HG02852 (cell line): ENCODE data around the gene KRT12.

Experiments
- ATAC-seq: cut with Tn5 transposase; IDR thresholded peaks from one replicate; pipeline ENCODE4 v1.9.1; 2021; ENCODE audit warnings: mild to moderate bottlenecking, moderate library complexity; ENCODE audit not compliant: unreplicated experiment

KRT12 gene

DNA sequence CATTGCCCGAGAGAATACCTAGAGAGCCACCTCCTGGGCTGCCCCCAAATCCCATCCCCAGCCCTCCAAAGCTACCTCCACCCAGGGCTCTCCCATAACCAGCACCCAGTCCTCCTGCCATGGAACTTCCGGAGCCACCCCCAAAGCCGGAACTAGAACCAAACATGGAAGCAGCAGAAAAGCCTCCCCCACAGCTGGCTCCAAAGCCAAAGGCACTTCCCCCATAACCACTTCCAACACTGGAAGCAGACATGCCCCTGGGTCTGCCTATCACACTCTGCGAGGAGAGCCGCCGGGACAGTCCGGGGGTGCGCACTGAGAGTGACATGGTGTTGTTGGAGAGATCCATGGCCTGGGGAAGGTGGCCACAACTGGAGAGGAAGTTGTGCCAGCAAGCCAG is at the start of gene KRT12:
Gene KRT12 (minus strand): TSS at position 386 of the 400 bp plus-strand sequence. CDS start 37 bp downstream, at position 349.
- no peak for ATAC-seq

DNA sequence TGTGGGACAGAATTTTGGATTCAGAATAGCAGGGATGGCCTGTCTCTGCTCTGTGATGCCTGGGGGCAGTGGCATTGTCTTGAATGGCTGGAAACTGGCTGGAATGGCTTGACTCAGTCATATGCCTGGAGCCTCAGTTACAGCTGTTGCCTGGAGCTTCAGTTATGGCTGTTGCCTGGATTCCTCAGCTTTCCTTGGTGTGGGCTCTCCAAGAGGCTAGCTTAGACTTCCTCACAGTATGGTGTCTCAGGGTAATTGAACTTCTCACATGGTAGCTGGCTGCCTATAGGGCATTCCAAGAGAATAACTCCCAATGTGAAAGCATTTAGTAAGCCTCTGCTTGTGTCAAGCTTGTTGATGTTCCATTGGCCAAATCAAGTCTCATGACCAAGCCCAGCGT is 49.3 kb upstream of the KRT12 start:
- no peak for ATAC-seq

DNA sequence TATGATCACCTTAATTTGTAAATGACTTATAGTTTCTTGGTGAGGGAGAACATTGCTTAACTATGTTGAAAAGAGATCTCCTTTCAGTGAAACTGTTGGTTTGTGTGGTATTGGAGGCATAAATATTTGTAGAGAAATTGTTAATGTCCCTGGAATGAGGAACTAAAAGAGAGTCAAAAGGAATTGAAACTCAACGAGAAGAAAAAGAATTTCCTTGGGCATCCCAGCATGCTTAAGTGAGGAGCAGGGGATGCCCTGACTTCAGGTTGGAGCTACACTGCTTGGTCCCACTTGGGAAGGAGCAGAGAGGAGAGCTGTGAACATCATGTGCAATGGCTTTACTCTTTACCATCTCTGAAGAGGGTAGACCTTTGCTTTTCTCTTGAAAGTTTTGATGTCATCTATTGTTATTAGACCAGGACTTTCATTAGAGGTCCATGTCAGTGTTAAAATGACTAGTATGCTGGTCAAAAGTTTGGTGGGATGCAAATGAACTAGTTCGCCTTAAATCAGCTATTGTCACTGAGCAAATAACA is 48.8 kb upstream of the KRT12 start:
- ATAC-seq = peak; percentile 55

DNA sequence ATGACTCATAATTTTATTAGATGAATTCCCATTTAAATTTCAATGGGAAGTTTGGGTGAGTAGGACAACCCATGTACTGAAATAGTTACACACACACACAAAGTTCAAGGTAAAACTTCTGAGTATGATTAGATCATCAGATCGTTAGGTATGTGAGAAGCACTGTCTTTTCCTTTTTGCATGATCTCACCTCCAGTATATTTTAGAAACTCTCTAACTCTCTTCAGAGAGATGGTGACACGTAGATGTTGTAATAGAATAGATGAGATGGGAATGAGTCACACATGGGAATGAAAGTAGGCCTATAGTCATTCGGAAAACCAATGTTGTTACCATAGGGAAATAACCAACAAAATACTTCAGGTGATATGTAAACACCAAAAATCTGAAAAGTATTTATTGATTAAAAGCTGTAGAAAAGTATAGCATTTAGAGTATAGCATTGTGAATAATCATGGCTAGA is 48.2 kb upstream of the KRT12 start:
- ATAC-seq = peak; percentile 70

DNA sequence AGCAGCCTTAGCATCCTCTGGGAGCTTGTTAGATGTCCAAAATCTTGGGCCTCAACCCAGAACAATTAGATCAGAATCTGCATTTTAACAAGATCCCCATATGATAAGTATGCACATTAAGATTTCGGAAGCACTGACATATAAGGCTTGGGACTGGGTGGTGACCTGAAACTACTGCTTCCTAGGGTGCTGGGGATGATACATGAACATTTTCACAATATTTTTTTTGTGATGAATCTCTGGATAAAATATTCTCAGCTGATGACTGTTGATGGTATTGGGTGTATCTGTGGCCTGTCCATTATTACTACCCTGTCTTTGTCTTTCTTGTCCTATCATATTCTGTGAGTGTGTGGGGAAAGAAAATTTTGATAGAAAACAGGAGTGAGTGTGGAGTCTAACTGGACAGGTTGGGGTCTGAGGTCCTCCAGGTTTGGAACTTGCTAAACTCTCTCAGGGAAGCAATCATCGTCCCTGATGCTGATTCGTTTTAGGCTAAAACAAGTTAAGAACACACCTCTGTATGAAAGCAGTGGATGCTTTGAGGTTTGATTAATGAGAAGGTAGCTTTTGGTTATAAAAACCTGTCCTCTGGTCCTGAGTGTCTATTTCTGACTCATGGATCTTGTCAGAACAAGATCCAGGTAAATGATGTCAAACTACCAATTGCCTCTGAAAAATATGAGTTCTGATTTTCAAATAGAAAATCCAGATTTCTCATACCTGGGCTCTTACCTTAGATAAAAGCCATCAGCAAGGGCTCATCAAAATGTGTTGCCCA is 47.2 kb upstream of the KRT12 start:
- no peak for ATAC-seq

DNA sequence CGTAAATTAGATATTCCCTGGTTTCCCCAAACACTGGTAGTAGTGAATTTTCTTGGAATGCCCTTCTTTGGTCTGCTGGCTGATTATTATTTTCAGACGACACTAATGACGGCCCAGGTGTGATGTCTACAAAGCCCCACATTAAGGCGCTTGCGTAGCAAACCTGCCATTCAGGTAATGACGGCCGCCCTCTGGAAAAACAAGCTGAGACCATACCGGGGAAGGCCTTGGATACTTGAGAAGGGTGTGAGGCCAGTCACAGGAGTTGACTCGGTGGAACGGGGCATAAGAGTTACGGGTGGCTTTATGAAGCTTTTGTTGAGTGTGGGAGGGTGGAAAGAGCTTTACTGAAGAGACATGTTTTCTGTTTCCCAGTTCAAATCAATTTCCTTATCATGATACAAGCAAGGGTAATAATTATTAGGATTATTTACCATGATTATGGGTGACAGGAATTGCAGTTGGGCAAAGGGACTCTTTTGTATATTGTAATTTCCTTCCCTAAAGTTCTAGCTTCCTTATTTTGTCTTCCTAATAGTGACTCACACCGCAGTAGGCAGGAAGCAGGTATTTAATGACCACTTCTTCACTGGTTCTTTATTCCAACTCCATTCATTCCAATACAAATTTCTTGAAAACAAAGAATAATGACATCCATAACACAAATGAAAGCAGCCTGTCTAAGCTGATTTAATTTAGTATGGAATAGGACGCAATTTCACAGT is 45.6 kb upstream of the KRT12 start:
- ATAC-seq = no peak

DNA sequence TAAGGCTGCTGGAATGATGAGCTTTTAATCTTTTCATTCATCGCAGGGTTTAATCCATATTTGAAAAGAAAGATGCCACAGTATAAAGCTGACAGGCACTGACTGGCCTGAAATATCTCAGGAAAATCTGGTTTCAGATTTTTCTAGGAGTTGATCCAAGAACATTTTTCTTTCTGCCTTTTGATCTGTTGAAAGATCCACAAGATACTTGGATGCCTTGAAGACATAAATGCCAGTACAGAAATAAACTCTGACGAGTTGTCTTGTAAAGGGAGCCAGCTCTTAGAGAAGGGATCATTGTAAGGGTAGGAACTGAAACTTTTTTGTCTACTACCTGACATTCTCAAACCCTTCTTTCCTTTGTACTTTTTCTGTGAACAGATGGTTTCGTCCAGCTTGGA is 43.4 kb upstream of the KRT12 start:
- ATAC-seq = no peak

DNA sequence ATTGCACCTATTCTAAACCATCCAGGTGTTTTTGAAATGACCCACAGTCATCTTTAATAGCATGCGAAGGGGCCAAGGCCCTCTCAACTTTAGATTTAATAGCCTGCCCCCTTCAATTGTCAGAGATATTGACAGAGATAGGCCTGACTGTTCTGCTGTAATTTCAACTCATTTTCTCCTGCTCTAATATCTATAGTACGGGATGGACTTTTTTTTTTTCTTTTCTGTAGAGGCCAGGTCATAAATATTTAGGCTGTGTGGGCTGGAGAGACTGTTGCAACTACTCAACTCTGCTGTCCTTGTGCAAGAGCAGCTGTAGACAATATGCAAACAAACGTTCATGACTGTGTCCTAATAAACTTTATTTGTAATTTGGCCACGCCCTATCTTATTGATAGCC is 42.7 kb upstream of the KRT12 start:
- no peak for ATAC-seq

DNA sequence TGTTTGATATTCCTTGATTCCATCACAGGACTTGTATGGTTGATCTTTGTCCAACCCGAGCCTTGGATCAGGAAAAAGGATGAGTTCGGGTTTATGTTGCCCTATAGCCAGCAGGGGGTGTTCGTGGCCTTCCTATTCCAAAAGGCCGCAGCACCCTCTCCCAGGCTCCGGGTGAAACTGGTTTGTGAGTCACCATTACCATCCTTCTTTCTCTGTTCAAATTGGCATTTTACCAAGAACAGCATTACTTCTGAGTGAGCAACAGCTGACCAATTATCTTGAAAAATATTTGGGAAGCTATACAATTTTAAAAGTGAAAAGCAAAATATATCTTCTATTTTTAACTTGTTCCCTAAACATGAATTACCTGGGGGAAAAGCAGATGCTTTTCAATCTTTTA is 42.3 kb upstream of the KRT12 start:
- no peak for ATAC-seq

DNA sequence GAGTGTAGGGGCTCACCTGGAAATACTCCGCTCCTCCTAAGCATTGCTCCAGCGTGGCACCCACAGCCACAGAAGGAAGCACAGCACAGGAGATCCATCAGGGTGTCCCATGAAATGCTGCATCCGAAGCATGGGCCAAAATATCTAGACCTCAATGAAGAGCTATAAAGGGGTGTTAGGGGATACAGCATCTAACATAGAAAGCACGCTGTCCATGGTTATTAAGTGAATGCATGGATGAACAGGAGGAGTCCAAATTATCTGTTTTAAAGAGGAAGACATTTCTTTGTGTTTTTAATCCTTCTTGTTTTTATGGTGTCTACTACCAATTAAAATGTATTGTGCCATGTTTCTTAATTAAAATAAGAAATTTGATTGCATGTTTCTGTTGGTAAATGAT is 39.6 kb upstream of the KRT12 start:
- ATAC-seq = no peak

DNA sequence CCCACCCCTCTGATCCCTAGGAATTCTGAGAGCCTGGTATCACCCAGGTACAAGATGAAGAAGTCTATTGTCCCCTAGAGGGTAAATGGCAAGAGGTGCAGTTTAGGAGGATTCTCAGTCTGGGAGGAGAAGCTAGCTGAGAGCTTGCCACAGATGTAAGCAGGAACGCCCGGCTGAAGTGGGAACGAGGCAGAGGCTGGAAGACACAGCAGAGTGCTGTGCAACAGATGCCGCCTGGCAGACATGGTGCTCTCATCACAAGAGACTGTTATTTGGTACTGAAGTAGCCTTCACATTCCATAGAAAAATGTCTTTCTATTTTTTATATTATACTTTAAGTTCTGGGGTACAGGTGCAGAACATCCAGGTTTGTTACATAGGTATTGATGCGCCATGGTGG is 38.3 kb upstream of the KRT12 start:
- ATAC-seq = no peak

DNA sequence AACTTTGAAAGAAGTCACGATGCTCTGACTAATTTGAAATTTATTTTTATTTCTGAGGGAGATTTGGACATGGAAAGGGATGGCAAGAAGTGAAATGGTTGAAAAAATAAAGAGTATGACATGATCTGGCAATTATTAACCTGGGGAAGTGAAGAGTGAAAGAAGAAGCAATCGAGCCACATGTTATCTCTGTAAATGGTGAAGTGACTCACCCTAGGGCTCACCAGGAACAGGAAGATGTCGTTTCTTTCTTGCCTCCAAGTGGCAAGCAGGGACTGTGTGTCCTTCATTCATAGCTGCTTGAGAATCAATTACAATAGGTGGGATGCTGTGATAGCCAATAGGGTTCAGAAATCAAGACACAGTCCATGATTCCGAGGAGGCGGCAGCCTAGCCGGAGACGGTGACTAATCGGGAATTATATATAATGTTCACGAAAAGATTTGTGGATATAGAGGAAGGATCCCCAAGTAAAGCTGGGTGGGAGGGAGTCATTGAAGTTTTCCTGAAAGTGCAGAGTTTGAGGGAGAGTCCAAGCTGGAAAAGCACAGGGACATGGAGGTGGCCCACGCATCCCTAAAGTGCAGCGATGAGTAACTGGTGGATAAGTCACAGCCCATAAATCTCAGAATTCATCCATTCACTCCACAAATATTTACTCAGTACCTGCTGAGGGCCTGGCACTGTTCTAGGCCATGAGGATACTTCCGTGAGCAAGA is 36.3 kb upstream of the KRT12 start:
- no peak for ATAC-seq

DNA sequence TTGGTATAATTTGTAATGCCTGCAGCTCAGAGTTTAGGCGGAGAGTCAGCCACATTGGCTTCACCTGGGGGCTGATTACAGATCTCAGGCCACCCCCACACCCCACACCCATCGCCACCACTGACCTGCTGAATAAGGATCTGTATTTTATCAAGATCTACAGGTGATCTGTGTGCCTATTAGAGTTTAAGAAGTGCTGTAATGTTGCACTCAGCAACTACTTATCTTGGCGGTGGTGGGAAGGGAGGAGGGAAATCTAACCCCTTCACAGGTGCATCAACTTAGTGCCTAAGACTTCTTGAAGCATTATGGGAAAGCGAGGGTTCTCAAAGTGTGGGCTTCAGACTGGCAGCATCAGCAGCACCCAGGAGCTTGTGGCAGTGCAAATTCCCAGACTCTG is 35.5 kb upstream of the KRT12 start:
- ATAC-seq = no peak

DNA sequence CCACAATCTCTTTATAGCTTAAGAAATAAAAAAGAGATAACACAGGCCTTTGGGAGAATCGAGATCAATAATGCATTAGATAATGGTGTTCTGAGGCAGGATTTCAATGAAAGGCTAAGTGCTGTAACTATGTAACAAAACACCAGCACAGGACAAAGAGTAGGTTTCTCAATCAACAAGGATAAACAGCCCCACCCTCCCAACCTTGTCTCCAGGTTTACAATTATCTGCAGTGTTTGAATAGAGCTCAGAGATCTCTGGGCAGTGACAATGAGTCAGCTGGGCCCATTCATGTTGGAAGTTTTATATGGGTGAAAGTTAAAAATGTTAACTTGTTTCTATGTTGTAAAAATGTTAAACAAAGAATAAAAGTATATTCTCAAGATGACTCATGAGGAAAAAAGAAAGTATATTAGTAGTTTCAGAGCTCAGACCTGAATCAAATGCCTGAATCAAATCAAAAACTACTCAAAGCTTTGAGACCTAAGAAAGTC is 35.0 kb upstream of the KRT12 start:
- ATAC-seq = no peak

DNA sequence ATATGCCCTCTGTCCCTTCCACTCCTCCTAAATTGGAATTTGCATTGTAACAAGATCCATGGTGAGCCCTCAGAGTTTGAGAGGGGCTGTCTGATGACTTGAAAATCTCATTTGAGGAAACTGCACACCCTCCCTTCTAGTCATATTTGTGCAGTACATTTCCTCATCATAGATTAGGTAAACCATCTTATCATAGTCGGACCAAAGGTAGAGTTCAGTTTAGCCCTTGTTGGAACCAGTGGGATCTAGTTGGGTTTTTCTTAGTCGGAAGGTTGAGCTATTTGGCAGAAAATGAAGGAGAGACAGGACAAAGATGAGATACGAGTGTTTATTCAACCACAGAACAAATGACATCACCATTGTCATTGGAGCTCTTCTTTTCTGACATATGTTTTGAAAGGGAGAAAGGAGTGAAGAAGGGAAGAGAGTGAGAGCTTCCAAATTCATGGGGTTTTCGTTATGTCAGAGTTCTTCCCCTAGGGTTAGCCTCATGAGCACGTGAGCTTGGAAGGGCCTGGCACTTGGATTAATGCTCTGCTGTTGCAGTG is 33.9 kb upstream of the KRT12 start:
- no peak for ATAC-seq

DNA sequence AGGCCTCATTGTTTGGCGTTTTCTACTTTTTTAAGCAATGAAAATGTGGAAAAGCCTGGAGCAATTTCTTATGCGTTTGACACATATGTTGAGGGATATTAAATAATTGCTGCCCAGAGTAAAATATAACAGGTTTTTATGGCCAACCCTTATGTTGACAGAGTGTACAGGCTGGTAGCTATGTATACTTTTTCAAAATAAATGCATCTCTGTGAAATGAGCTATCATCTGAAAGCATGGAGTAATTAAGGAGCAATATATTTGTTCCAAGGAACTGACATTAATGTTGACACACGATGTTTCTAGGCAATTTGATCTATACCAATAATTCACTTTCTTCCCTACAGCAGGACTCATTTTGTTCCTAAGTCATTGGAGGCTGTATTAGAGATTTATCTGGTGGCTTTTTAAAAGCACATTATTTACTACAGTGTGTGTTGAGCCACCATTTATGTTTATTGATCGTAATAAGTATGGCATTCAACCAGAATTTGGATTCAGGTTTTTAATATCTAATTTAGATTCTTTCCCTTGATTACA is 30.0 kb upstream of the KRT12 start:
- ATAC-seq = no peak

DNA sequence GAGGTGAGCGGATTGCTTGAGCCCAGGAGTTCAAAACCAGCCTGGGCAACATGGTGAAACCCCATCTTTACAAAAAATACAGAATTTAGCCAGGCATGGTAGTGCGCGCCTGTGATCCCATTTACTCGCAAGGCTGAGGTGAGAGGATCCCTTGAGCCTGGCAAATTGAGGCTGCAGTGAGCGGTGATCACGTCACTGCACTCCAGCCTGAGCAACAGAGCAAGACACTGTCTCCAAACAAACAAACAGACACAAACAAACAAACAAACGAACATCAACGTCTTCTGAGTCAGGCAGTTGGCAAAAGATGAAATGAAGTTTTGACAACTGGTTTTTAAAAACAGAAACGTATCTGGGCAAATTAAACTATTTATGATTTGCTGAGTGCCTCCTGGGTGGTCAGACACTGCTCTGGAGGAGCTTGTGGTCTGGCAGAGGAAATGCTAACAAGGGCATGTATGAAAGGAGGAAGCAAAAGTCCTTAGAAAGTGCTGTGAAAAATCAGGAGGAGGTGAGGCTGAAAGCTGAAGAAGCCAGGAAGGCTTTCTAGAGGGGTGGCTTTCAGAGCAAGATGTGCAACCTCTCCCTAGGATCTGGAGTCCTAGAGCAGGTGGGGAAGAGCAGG is 28.2 kb upstream of the KRT12 start:
- no peak for ATAC-seq

DNA sequence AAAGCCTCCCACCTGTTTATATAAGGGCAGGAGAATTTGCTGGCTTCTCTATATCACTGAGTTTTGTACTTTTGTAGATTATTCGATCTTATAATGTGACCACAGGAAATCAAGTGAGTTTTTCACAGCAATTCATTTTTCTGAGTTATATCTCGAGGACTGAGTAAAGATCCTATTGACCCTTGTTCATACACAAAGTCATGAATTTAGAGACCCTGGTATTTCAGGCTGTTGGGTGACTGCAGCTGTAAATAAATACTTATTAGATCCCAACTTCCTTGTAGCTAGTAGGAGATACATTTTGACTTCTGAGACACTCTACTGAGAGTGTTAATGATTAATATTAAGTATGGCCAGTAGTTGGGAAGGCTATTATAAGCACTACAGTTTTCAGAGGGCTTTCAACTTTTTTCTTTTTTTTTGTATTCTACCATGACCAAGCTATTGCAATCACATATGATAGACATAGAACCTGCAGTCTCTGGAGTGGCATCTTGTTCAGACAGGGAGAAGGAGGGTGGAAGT is 21.2 kb upstream of the KRT12 start:
- no peak for ATAC-seq

DNA sequence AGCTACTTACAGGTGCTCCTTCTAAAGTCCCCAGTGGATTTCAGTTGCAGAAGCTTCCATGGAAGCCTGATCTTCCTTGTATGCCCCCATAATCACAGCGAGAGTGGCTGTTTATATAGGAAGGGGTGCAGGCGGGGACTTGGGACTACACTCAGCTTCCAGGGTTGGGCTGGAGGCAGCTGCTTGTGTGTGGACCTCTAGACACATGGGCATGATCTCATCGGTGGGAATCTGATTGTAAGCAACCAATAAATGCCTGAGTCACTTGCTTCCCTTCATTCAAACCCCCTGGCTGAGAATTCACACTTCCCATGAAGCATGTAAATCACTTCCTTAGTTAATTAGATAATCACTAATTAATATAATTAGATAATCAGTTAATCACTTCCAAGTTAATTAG is 19.1 kb upstream of the KRT12 start:
- ATAC-seq = no peak
